Stimulated activated naive CD4-positive, alpha-beta T cell (primary cell): ENCODE results near the gene PHC1.
"Not testable (repeated sequence)": the region's sequence is repeated elsewhere in the genome, so short reads cannot be mapped to it uniquely, and the experiment has no call there.

ENCODE experiments used
- DNase-seq, 6 experiments: peaks; one replicate each; lab custom pipeline; 2025; lab: John Stamatoyannopoulos, UW

Gene PHC1

DNA sequence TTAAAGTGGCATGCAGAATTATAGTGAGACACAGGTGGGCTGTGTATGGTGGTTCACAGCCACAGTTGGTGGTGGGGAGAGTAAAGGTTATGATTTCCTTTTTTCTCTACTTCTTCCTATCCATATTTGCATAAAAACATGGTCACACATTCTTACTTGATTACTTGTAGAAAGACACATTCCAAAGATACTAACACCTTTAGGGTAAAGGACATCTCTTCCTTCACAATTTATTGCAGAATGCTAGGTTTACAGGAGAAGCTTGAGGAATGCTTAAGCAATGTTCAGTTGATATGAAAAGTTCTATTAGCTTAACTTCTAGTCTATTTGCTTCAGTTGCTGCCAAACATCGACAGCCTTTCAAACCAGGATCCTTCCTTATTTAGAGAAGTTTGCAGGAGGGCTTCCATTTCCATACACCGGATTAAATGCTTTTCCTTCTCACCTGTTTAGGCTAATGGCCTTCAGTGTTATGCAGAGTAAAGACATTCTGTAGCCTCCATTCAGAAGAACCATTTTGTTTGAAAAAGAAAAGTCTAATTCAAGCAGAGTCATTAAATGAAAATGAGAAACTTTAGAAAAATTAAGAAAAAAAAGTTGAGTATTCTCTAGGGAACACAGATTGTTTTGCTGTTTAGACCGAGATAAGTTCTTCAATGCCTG is 2.6 kb upstream of the PHC1 start:
- no peak for DNase-seq

DNA sequence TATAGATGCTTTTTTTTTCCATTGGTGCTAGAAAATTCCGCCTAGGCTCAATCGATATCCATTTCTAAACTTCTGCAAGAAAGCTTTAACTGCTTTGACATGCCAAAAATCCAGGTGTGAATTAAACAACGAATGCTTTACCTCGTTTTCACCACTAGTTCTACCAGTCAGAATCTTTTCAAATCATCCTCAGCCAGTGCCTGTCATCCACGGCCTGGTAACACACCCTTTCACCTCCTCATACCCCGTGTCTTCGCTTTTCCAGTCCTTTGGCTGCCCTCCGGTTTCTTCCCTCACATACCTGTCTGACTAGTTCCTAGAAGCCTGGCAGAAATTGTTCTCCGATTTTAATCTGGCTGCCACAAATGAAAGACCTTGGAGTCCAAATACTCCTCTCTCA is 1.4 kb upstream of the PHC1 start:
- DNase-seq: peak in 3 of 6 experiments; percentile 3 to 23 (median 19)

DNA sequence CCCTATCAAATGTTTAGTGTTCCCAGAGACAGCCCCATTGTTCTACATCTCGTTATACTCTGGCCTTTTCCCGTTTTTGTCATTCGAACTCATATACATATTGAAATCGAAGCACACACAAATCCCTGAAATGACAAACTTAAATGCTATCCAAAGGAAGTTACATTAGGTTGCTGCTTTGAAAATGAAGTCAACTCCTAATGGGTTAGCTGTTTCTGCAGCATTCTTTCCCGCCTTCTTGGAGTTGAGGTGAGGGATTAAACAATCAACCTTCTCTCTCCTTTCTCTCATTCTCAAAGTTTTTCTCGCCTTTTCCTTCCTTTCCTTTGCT is 642 bp upstream of the PHC1 start:
- DNase-seq: peak in 1 of 6 experiments; percentile 36

DNA sequence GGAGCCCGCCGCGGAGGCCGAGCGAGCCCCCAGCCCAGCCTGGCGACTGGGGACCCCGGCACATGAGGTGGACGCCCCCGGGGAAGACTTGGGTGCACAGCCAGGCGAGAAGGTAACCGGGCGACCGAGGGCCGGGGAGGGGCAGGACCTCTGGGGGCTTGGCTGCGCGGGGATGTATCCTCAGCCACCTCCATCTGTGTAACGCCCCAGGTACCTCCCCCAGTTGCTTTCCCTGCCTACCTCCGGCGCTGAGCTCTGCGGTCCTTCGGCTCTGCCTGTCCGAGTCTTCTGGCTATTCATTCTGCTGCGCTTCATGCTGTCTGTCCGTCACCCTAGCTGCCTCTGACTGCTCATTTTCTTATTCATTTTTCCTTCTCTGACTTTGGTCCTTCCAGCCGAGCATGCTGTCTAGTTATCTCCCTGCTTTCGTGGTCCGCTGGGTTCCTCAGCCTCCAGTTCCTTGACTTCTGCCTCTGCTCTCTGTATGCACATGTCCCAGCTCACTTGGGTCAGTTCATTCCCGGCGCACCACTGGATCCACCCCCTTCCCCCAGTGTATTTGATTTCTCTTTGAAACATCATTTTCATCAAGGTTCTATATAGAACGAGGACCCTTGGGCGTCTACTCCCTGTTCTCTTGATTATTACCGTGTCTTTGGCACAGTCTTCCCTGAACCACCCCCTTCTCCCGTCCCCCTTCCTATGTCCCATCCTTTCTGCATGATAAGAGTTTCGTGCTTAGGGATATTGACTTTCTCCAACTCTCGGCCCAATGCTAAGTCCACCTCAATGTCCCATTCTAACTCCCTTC is 612 bp downstream of the PHC1 start:
- DNase-seq: peak; percentile 43 to 79 (median 59)

DNA sequence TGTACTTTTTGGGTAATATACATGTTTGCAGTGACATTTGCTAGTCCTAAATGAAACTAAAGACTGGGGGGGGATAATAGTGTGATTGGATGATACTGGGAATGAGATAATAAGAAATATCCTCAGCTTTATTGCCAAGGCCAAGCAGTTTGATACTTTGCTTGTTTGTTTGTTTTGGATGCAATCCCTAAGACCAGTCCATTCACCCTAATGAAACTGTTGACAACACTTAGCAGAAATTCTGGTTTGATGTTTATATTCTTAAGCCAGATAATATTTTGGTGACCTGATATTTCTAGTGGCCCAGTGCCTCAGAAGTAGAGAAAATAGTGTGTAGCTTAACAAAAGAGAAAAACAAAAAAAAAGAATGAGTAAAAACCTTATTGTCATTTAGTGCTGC is 1.8 kb downstream of the PHC1 start:
- DNase-seq: no peak

DNA sequence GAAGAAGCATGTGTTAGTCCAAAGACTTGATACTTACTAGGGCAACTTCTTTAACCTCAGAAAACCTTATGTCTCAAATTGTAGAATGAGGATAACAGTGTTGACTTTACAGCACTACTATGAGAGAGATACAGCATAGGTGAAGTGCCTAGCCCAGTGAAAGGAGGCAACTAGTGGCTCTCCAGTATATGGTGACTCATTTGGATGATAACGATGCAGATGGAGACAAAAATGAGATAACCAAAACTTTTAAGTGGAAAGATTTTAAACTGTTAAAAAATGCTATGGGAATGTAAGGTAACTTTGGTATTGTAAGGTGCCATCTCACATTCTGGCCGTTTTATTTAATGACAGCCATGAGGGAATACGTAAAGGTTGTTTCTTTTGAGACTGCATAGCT is 2.7 kb downstream of the PHC1 start:
- DNase-seq: no peak

DNA sequence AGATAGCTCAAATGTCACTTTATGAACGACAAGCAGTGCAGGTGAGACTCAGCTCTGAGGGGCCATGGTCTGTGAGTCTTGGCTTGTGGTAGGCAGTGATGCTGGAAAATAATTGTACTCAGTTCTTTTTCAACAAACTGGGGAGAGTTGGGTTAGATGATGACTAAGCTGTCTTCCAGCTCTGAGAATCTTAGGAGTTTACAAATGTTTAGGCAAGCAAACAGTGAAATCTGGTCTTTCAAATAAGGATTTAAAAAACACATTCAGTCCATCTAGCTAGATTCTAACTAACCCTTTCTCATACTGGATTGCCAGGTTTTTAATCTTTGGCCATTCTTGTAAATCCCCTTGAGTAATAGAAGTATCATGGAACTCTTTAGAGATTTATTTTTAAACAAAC is 3.4 kb downstream of the PHC1 start:
- no peak for DNase-seq

DNA sequence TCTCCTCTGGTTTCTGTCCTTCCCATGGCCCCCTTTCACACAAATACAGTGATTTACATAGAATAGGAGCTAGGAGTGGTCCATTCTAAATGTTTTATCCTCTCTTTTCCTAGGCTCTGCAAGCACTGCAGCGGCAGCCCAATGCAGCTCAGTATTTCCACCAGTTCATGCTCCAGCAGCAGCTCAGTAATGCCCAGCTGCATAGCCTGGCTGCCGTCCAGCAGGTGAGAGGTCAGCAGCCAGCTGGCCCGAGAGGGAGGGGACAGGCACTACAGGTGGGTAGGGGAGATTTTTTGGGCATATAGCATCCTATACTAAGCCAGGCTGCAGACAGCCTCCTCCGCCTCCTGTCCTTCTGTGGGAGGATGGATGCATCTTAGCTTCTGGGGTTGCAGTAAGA is 5.3 kb downstream of the PHC1 start:
- DNase-seq: not testable (repeated sequence)

DNA sequence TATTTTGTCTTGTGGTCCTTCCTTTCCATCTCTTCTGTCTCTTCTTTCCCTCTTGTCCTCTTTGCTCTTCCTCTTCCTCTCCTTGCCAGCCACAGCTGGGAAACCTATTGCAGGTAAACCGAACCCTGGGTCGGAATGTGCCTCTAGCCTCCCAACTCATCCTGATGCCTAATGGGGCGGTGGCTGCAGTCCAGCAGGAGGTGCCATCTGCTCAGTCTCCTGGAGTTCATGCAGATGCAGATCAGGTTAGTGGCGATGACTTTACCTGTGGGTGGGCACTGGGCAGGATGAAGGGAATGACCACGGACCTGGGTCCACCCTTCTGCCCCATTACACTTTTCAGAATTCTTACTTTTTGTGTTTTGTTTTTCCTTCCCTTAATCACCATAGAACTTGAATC is 8.2 kb downstream of the PHC1 start:
- DNase-seq: no peak

DNA sequence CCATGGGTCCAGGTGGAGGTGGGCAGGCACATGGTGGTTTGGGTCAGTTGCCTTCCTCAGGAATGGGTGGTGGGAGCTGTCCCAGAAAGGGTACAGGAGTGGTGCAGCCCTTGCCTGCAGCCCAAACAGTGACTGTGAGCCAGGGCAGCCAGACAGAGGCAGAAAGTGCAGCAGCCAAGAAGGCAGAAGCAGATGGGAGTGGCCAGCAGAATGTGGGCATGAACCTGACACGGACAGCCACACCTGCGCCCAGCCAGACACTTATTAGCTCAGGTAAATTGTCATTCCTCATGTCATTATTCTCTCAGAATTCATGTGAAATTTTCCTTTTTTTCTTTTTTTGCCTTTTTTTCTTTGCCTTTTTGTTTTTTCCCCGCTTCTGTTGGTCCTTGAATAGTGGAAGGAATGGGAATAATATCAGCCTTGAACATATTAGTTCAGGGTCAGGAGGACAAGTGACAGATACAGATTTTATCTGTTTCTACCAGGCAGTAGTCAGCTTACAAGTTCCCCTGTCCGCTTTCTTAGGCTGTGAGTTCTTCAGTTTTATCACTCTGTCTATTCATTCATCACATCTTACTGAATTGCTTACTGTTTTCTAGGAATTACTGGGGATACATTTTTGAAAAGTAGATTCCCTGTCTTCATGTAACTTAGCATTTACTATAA is 16.5 kb downstream of the PHC1 start:
- not testable (repeated sequence) for DNase-seq

DNA sequence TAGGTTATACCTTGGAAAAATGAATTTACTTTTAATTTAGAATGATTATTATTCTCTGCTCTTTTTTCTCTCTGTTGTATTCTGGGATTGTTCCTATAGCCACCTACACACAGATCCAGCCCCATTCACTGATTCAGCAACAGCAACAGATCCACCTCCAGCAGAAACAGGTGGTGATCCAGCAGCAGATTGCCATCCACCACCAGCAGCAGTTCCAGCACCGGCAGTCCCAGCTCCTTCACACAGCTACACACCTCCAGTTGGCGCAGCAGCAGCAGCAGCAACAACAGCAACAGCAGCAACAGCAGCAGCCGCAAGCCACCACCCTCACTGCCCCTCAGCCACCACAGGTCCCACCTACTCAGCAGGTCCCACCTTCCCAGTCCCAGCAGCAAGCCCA is 18.2 kb downstream of the PHC1 start:
- DNase-seq: not testable (repeated sequence)

DNA sequence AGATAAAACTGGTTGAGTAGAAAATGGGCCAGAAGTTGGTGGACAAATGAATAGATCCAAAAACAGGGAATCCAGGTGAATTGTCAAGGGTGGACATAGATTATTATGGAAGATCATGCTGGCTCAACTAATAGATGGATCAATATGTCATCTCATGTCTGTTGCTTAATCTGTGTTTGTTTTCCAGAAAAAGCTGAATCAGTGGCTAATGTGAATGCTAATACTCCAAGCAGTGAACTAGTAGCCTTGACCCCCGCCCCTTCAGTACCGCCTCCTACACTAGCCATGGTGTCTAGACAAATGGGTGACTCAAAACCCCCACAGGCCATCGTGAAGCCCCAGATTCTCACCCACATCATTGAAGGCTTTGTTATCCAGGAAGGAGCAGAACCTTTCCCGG is 19.8 kb downstream of the PHC1 start:
- not testable (repeated sequence) for DNase-seq

DNA sequence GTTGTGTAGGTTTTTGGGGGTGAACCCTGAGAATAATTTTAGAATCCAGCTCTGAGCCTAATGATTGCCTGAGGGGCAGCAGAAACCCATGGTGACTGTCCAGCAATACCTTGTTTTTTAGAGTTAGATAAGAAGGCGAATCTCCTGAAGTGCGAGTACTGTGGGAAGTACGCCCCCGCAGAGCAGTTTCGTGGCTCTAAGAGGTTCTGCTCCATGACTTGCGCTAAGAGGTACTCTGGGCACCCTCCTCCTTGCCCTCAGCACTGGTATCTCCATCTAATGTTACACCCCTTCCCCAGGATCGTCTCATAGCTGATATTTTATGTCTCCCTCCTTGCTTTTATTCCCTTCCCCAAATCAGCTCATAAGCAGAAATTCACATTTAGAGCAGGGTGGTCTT is 22.4 kb downstream of the PHC1 start:
- no peak for DNase-seq

DNA sequence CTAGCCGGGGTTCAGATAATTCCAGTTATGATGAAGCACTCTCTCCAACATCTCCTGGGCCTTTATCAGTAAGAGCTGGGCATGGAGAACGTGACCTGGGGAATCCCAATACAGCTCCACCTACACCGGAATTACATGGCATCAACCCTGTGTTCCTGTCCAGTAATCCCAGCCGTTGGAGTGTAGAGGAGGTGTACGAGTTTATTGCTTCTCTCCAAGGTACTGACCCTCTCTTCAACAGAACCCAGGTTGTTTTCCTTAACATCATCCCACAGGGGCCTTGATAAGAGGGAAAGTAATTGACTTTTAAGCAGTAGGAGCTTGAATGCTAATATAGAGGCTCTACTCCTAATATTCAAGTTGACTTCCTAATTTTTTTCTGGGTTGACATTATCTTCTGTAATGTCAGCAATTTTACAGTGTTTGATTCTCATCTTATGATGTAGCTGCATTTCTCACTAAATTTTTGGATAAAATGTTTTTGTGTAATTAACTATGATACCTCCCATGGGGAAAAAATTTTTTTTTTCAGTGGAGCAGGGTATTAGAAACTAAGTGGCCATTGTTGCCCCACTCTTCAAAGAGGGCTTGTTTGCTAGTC is 23.6 kb downstream of the PHC1 start:
- DNase-seq: not testable (repeated sequence)

DNA sequence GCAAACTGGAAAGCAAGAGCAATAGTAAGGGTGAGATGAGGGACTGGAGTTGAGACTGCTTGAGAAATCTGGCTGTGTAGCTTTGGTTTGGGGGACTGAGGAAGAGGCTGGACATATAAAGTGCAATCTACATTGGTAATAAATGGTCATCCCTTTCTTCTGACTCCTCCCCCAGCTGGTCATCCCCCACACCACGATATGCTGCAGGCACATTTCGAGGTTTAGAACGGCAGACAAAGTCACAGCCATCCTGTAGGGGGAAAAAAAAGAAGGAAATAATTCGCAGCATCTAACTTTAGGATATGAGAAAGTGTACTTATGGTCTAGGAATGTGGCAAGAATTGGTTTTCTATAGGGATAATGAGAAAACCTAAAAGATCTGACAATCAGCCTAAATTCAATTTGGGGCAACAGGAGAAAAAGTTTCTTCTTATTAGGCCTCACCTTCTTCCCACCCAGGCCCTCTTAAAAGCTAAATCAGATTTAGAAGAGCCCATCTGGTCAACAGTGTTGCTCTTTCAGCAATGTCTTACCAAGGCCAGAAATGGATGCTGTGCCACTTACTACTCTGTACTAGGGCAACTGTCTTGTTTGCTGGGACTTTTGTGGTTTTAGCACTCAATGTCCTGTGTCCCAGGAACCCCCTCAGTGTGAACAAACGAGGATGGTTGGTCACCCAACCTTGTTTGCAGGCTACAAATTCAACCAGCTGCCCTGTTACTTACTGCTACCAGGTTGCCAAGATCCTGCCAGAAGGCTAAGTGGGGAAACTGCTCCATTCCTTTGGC is 27.6 kb downstream of the PHC1 start:
- DNase-seq: no peak

DNA sequence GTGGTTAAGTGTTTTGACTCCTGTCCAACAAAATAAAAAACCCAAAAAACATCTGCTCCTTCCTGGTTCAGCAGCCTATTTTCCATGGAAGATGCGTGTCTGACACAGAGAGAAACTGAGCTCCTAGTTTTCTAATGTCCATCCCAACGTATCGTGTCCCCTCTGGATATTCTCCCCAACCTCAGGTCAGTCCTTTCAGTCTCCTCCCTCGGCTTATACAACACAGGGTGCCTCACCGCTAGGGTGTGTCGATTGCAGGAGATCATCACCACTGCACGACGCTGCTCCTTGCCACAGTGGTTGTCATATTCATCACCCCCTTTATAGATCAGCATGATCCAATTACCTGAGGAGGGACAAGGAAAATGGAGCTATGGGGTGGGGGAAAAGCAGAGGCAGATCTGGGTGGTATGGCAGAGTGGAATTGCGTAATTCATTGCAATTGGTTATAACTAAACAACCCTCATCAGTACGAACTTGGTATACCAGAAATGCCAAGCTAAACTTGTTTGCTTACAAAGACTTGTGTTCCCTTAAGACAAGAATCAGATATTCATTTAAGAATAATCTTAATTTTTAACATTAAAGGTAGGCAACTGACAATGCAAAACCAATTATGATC is 29.4 kb downstream of the PHC1 start:
- no peak for DNase-seq

DNA sequence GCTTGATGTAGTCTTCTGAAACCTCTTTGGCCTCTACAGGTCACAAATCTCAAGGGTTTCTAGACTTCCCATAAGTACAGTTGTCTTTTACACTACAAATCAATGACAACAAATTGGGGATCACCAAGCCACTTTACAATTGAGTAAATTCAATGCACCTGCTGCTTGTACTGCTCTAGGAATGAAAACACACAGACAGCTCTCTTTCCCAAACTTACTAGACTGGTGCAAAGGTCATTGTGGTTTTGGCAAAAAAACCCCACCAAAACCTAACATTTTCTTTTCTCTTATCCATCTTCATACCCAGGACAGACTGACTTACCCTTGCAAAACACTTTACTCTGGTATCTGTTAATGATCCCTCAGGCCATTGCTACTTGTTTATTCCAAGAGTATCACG is 32.4 kb downstream of the PHC1 start:
- DNase-seq: no peak

DNA sequence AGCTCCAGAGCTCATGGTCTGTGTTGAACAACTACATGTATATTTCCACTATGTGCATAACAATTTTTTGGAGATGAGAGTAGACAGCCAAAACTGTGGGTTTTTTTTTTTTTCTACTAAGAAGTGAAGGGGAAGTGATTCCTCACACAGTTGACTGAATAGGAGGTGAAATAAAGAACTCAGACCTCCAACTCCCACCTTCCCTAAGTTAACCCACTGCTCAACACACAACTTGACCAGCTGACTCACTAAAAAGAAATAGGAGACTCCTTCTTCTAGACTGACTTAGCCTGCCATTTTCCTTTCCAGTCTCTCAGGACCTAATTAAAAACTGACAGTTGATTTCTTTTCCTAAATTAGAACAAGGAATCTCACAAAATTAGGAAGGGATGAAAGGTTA is 33.4 kb downstream of the PHC1 start:
- DNase-seq: no peak

DNA sequence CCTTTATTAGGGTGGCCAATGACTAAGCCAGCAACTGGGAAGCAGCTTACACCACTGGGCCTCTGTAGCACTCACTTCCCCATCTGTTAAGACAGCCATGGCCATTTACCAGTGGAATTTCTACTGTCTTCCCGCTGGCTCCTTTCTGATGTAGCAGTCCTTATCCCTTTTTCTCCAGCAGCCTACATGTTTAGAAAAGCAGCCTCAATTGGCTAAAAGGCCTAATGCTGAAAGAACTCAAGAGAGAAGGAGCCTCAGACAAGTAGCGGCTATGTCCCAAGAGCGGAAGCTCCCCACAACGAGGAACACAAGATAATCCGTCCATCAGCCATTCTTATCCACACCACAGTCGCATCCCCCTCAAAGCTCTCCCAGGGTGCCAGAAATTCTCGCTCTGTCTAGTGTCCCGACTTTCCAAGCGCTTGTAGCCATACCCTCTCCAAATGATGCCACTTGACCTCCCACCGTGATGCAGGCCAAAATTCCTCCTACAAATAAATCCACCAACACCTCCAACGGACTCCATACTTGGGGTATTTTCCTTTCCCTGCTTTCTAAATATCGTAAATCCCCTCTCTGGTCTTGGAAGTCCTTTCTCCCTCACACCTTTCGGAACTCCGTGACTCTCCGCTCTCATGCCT is 34.5 kb downstream of the PHC1 start:
- DNase-seq: peak in 1 of 6 experiments; percentile 39

DNA sequence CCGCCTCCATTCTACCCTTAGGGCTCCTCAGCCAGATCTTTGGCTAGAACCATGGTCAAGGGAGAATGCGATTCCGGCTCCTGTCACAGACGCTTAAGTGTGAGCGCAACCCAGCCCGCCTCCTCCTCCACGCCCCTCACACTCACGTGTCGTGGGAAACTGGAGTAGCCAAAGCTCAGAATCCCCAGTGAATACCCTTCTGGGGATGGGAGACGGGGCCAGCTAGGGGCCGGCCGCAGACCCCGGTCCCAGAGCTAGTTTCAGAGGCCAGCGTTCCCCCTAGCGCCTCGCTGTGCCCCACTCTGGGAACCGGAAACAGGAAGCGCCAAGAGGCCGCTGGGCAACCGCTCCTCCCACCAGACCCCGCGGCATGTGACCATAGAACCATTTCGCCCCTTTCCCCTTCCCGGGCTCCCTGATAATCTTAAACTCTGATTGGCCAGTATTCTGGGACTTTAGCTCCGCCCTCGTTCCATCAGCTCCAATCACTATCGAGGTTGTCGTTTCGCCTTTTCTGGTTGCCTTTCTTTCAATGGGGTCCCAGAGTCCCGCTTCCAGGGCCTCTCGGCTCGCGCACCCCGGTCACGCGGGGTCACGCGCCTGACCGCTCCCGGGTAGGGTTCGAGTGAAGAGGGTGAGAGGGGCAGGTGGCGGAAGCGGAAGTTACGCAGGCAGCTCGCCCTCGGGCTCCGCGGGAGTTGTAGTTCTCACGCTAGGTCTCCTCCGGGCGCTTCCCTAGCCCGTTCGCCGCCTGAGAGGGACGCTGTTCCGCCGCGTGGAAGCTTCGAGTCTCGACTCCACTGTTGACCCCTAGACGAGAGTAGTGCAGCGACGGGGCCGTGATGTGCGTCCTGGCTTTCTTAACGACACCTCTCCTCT is 35.3 kb downstream of the PHC1 start, which contains the start of gene M6PR:
Gene M6PR, minus strand, starts transcription at position 304 of the 879 bp plus-strand sequence. CDS start 3,241 bp downstream, outside the sequence.
- peak; percentile 80 to 91 (median 84) for DNase-seq
